Measurements from ENCODE around the gene TMEM218.

TMEM218 gene

GRCh38 chr11:125075900-125076317 lies 35.5 kb downstream of the TMEM218 start:
- no peak for DNase-seq (ENCODE audit: low read depth in 2 of 2)

- DNase-seq (ENCODE audit: low read depth in 2 of 2), result no peak
Measured at GRCh38 chr11:125075242-125075625, 36.2 kb downstream of the TMEM218 start.

GRCh38 chr11:125074511-125075241 lies 36.8 kb downstream of the TMEM218 start:
- DNase-seq (ENCODE audit: low read depth in 2 of 2), result no peak

- no peak for DNase-seq (ENCODE audit: low read depth in 2 of 2)
Measured at GRCh38 chr11:125073616-125074483, 37.6 kb downstream of the TMEM218 start.

GRCh38 chr11:125072961-125073590 lies 38.4 kb downstream of the TMEM218 start:
- DNase-seq (ENCODE audit: low read depth in 2 of 2), result no peak

- DNase-seq (ENCODE audit: low read depth in 2 of 2), result no peak
Measured at GRCh38 chr11:125072218-125072960, 39.0 kb downstream of the TMEM218 start.

GRCh38 chr11:125071846-125072217 lies 39.6 kb downstream of the TMEM218 start:
- DNase-seq (ENCODE audit: low read depth in 2 of 2), result no peak

- DNase-seq (ENCODE audit: low read depth in 2 of 2), result no peak
Measured at GRCh38 chr11:125071435-125071834, 40.0 kb downstream of the TMEM218 start.

GRCh38 chr11:125070699-125071254 lies 40.6 kb downstream of the TMEM218 start:
- DNase-seq (ENCODE audit: low read depth in 2 of 2), result peak; percentile 15 to 33

GRCh38 chr11:125069796-125070195 lies 41.6 kb downstream of the TMEM218 start:
- DNase-seq (ENCODE audit: low read depth in 2 of 2), result no peak

- no peak for DNase-seq (ENCODE audit: low read depth in 2 of 2)
Measured at GRCh38 chr11:125069008-125069407, 42.4 kb downstream of the TMEM218 start.

- DNase-seq (ENCODE audit: low read depth in 2 of 2), result no peak
Measured at GRCh38 chr11:125068368-125068767, 43.1 kb downstream of the TMEM218 start.

- no peak for DNase-seq (ENCODE audit: low read depth in 2 of 2)
Measured at GRCh38 chr11:125064070-125064469, 47.4 kb downstream of the TMEM218 start.

GRCh38 chr11:125063429-125064043 lies 47.9 kb downstream of the TMEM218 start:
- no peak for DNase-seq (ENCODE audit: low read depth in 2 of 2)

GRCh38 chr11:125062931-125063428 lies 48.4 kb downstream of the TMEM218 start, which contains the start of gene SLC37A2:
Gene SLC37A2 (plus strand): TSS chr11:125063305. CDS start chr11:125063368, 63 bp downstream.
- DNase-seq (ENCODE audit: low read depth in 2 of 2), result peak; percentile 43 to 53

- DNase-seq (ENCODE audit: low read depth in 2 of 2), result no peak
Measured at GRCh38 chr11:125062218-125062930, 49.1 kb downstream of the TMEM218 start.

GRCh38 chr11:125061281-125061680 lies 50.1 kb downstream of the TMEM218 start:
- no peak for DNase-seq (ENCODE audit: low read depth in 2 of 2)

GRCh38 chr11:125057693-125058016 lies 53.8 kb downstream of the TMEM218 start:
- no peak for DNase-seq (ENCODE audit: low read depth in 2 of 2)

GRCh38 chr11:125056931-125057692 lies 54.3 kb downstream of the TMEM218 start:
- no peak for DNase-seq (ENCODE audit: low read depth in 2 of 2)
